ENCODE measurements around the gene CGB7.
"Not testable (repeated sequence)": the region's sequence is repeated elsewhere in the genome, so short reads cannot be mapped to it uniquely, and the experiment has no call there.

CGB7 gene

DNA sequence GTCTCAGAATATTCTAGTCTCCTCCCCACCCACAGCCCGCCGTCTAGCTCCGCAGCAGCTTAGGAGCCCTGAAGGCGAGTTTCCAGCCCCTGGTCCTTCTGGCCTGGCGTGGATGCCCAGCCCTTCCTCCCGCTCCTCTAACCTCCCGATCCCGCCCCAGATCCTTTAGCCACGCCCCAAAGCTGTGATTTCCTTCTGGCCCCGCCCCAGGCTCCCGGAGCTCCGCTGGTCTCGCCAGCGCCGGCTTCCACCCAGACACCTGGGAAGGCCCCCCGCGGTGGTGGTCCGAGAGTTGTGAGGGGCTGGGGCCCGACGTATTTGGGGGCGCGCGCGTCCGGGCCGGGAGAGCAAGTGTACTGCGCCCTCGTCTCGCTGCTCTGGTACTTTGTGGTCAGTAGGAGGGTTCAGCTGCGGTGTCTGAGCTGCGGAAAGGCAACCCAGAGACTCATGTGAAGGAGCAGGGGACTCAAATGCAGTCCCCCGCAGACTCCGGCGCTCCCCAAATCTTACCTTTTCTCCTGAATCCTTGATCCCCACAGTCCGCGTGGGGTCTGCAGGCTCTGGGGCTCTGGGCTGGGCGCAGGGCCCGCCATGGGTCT, at the start of gene CGB7:
Gene CGB7 (minus strand): TSS at position 114 of the 599 bp plus-strand sequence. CDS start 2,374 bp downstream, outside the sequence.
- DNase-seq (ENCODE audit: low read depth) = peak; percentile 26

- peak; percentile 45 for DNase-seq (ENCODE audit: low read depth)
Observed at GRCh38 chr19:49106648-49107135, 49.1 kb upstream of the CGB7 start.

DNA sequence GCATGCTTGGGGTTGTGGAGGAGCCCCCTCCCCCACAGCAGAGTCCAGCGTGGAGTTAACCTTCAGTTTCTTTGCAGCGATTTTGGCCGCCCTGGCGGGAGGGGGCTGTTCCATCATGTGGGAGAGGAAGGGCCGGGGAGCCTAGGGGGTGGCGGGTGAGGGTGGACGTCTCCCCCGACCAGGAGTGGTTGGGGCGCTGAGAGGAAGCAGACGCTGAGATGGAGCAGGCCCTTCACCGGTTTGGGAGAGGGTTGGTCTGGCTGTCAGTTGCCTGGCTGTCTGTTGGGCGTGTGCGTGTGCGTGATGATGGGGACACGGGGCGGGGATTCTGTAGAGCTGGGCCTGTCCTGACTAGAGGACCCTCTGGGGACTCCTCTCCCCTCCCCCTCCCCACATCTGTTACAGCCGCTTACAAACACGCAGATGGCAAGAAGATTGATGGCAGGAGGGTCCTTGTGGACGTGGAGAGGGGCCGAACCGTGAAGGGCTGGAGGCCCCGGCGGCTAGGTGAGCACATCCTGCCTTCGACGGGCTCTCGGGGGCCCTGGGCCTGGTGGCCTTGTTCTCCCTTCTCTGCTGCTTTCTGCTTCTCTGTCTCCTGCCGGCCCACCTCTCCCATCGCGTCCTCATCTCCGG, 46.8 kb upstream of the CGB7 start:
- DNase-seq (ENCODE audit: low read depth) = no peak

GRCh38 chr19:49103331-49104085, 46.0 kb upstream of the CGB7 start:
- DNase-seq (ENCODE audit: low read depth) = no peak

DNA sequence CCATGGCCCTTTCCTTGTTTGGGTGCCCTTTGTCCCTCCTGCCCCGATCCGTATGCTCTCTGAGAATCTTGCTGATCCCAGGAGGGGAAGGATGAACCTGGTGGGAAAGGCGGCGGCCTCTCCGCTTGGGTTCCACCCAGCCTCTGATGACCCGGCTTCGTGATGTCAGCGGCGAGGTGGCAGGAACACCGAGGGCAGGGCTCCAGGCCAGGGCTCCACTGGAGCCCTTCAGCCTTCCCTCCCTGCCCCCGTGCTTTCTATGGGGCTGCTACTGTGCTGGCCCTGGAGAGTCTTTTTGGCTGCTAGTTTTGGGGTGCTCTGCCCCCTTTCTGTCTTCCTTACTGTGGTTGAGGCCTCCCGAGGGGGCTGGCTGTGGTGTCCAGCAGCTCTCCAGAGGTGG, 44.8 kb upstream of the CGB7 start:
- no peak for DNase-seq (ENCODE audit: low read depth)

GRCh38 chr19:49101160-49101559, 43.6 kb upstream of the CGB7 start:
- no peak for DNase-seq (ENCODE audit: low read depth)

DNA sequence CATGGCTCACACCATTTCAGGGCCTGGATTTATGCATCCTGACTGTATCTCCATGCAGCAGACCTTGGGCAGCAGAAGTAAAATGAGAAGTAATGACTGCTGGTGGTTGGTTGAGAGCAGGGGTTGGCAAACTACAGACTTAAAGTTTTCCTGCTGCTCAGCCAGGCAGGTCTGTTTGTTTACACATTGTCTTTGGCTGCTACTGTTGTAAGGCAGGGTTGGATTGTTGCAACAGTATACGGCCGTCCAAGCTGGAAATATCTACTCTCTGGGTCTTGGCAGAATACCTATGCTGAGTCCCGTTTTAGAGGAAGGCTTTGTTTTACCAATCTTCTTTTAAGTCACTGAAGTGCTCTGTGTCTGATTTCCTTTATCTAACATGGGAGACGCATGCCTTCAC, 41.2 kb upstream of the CGB7 start:
- no peak for DNase-seq (ENCODE audit: low read depth)

DNA sequence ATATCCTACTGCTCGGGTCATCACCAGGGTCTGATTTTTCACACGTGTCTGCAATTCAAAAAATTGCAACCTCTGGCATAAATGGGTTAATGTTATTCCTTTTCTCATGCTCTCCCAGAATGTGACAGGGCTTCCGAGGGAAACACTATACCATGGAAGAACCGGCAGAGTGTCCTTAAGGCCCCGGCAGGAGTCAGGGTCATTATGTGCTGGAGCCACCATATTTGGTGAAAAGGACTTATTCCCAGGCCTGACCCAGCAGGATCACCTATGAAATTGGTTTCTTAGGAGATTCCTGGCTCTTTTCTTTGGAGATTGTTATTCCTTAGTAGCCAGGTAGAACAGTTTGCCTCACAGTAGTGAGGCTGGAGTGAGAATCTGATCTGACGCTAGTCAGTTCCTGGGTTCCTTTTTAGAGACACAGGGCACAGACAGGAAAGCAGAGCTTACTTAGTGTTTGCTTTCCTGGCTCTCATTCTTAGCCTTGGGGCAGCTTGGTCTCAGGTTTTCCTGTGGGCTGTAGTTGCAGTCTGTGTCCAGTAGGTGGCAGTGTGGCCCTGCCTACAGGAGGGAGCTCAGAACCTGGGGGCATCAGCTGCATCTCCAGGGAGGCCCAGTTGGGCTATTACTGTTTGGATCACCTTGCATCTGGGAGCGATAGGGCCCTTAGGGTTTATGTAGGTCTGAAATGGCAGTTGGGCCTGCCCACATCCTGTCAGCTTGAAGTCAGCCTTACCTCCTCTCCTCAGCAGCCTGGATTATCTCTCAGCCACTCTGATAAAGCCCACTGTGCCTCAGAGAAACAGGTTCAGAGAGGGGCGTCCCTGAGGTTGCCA, 40.1 kb upstream of the CGB7 start:
- DNase-seq (ENCODE audit: low read depth) = peak; percentile 58

GRCh38 chr19:49094505-49095482, 37.2 kb upstream of the CGB7 start:
- no peak for DNase-seq (ENCODE audit: low read depth)

GRCh38 chr19:49092686-49093085, 35.1 kb upstream of the CGB7 start:
- no peak for DNase-seq (ENCODE audit: low read depth)

GRCh38 chr19:49091391-49092038, 34.0 kb upstream of the CGB7 start:
- no peak for DNase-seq (ENCODE audit: low read depth)

GRCh38 chr19:49086296-49086695, 28.7 kb upstream of the CGB7 start:
- DNase-seq (ENCODE audit: low read depth) = no peak

DNA sequence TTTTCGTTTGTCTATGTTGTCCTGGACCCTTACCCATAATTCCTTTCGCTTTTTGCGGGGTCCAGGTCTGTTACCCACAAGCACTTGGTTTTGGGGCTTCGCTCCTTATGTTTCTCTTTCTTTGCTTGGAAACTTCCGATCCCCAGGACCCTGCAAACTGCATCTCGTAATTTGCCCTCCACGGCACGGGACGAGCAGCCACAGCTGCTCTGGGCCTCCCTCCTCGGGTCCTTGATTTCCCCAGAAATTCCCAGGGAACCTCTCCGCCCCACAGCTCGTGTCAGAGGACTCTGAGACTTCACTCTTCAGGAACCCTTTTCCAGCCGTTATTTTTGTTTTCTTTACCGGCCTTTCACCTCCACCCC, 28.3 kb upstream of the CGB7 start:
- no peak for DNase-seq (ENCODE audit: low read depth)

DNA sequence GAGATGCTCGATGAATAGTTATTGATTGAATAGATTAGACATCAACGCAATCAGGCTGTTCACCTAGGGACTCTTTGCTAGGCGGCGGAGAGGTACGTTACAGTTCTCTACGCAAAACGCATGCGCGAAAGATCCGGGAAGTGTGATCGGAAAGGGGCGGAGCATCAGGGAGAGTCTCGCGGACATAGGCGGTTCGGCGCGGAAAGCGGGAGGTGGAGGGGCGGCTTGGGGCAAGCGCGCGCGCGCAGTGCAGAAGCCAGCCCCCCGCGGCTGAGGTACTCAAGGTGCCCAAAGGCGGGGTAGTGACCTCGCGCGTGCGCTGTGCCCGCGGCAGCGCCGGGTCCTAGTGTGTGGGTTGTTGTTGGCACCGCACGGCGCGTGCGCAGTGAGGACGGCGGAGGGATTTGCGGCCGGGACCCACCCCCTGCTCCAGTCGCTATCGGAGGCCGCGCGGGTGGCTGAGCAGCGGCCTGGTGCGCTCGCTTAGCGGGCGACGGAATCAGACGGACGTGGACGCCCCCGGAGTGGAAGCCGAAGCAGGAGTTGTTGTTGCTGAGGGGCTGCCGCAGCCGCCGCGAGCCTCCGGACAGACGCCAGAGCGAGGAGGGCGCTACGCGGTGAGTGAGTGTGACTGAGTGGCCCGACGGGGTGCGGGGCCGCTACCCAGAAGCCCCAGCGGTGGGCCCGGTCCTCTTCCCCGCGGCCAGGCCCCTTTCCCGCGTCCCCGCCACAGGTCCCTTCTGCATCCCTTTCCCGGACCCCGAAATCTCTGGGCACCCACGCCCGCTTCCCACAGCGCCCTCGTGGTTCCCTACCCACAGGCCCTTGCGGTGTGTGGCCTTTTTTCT, 27.7 kb upstream of the CGB7 start, which contains the start of gene SNRNP70:
Gene SNRNP70 (plus strand): TSS at position 432 of the 848 bp plus-strand sequence. CDS start 964 bp downstream, outside the sequence.
- DNase-seq (ENCODE audit: low read depth) = peak; percentile 99

DNA sequence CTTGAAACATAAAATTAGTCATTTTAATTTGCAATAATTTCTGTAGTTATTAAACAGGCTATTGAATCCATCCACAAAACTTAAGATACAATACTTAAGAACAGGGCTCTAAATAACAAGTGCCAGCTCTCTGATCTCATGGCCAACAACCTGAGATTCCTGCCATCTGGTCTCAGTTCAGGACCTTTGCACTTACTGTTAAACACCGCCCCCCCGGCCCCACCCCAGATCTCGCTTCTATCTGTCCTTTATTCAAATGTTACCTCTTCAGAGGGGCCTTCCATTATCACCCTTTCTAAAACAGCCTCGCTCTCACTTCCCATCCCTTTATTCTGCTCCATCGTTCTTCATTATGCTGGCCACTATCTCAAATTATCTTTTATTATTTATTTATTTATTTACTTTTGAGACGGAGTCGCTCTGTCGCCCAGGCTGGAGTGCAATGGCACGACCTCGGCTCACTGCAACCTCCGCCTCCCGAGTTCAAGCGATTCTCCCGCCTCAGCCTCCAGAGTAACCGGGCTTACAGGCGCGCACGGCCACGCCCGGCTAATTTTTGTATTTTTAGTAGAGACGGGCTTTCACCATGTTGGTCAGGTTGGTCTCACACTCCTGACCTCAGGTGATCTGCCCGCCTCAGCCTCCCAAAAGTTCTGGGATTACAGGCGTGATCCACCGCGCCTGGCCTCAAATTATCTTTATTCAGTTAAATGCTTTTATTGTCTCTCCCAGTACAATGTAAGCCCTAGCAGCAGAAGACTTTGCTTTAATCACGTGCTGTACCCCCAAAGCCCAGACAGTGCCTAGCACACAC, 26.9 kb upstream of the CGB7 start:
- no peak for DNase-seq (ENCODE audit: low read depth)

- no peak for DNase-seq (ENCODE audit: low read depth)
Observed at GRCh38 chr19:49081273-49081672, 23.7 kb upstream of the CGB7 start.

DNA sequence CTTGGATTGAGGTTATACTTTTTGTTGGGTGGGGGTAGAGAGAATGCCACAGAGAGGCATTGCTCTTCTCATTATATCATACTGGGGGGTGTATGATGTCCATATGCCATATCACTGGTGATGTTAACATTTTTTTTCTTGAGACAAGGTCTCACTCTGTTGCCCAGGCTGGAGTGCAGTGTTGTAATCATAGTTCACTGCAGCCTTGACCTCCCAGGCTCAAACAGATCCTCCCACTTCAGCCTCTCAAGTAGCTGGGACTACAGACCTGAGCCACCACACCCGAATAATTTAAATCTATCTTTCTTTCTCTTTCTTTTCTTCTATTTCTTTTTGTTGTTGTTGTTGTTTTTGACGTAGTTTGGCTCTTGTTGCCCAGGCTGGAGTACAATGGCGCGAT, 22.8 kb upstream of the CGB7 start:
- no peak for DNase-seq (ENCODE audit: low read depth)

DNA sequence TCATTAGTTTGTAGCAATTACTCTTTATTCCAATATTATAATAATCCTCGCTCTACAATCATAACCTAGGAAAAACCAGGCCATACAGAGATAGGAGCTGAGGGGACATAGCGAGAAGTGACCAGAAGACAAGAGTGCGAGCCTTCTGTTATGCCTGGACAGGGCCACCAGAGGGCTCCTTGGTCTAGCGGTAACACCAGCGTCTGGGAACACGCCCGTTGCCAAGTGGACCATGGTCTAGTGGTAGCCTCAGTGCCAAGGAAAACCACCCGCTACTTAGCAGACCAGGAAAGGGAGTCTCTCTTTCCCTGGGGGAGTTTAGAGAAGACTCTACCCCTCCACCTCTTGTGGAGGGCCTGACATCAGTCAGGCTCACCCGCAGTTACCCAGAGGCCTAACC, 17.3 kb upstream of the CGB7 start:
- not testable (repeated sequence) for DNase-seq (ENCODE audit: low read depth)

Data from activated T-cell treated with anti-CD3 and anti-CD28 coated beads for 24 hours (primary cell).